HepG2 (cell line): ENCODE results near the gene IGFLR1. TPM values are rescaled to one million over a fixed set of nuclear protein-coding genes. Genes with fewer than 3 reads are reported as not detected.

Experiments used
- ERF ChIP-seq: IDR thresholded peaks from 2 replicates; pipeline ENCODE4 v1.6.1; 2018; ENCODE audit warnings: missing biosample characterization, missing genetic modification reagents
- HOXA7 ChIP-seq: sonication (generic); formaldehyde crosslinking; IDR thresholded peaks from 2 replicates; pipeline ENCODE4 v1.8.1; 2022; ENCODE audit warnings: mild to moderate bottlenecking, missing genetic modification reagents, moderate library complexity
- LCORL ChIP-seq, 2 experiments: fragments of 450-650 bp in 1 of 2; sonication (generic) in 1 of 2; formaldehyde crosslinking in 1 of 2; IDR thresholded peaks; 2 replicates each; pipeline versions ENCODE4 v1.5.0 to v1.6.1; 2017 to 2020; ENCODE audit warnings: antibody characterized with exemption in 1 of 2, missing genetic modification reagents in 1 of 2
- MLLT10 ChIP-seq: sonication (generic); formaldehyde crosslinking; IDR thresholded peaks from 2 replicates; pipeline ENCODE4 v1.4.0; 2020; ENCODE audit warnings: missing genetic modification reagents
- SMARCE1 ChIP-seq: fragments of 450-650 bp; IDR thresholded peaks from 2 replicates; pipeline ENCODE4 v1.6.1; 2017; ENCODE audit warnings: borderline replicate concordance
- SP140L ChIP-seq: sonication (generic); formaldehyde crosslinking; IDR thresholded peaks from 2 replicates; pipeline ENCODE4 v1.4.0; 2020; ENCODE audit warnings: missing genetic modification reagents, borderline replicate concordance
- ZNF678 ChIP-seq: sonication (generic); formaldehyde crosslinking; IDR thresholded peaks from 2 replicates; pipeline ENCODE4 v1.4.0; 2020; ENCODE audit warnings: mild to moderate bottlenecking, missing genetic modification reagents
- ZNF766 ChIP-seq: sonication (generic); formaldehyde crosslinking; IDR thresholded peaks from 2 replicates; pipeline ENCODE4 v1.5.0; 2020; ENCODE audit warnings: missing genetic modification reagents, borderline replicate concordance
- ZNF780A ChIP-seq: sonication (generic); formaldehyde crosslinking; IDR thresholded peaks from 2 replicates; pipeline ENCODE4 v1.8.0; 2022; ENCODE audit warnings: mild to moderate bottlenecking, missing genetic modification reagents, moderate library complexity
- ZNF879 ChIP-seq: sonication (generic); formaldehyde crosslinking; IDR thresholded peaks from 2 replicates; pipeline ENCODE4 v1.8.1; 2023; ENCODE audit warnings: missing genetic modification reagents
- polyA plus RNA-seq, 8 experiments: library from polyadenylated mRNA; depleted of rRNA in 3 of 8; stranded (reverse) in 7 of 8; unstranded in 1 of 8; fragments of >200 nt; fragmentation: Illumina TruSeq in 4 of 8; extraction: Trizol in 4 of 8; gene quantifications; 2 replicates each; pipeline versions ENCODE4 v1.2.1 to v1.2.3, GENCODE V29; 2011 to 2016; ENCODE audit warnings: low read depth in 4 of 8, missing spikeins in 1 of 8, mixed read lengths in 1 of 8; ENCODE audit not compliant: insufficient read depth in 1 of 8
- total RNA-seq, 5 experiments: library from RNA; depleted of rRNA; stranded (reverse); fragments of >200 nt; fragmentation: Illumina TruSeq; extraction: Trizol; gene quantifications; 2 replicates each; pipeline ENCODE4 v1.2.3, GENCODE V29; 2016; ENCODE audit warnings: low read depth in 1 of 5
- TF ChIP-seq, protein P1 (sequence below): sonication (generic); formaldehyde crosslinking; IDR thresholded peaks from 2 replicates; pipeline ENCODE4 v1.5.1; 2020; ENCODE audit warnings: mild to moderate bottlenecking, missing genetic modification reagents
- TF ChIP-seq, protein P2 (sequence below): sonication (generic); formaldehyde crosslinking; IDR thresholded peaks from 2 replicates; pipeline ENCODE4 v1.4.0; 2020; ENCODE audit warnings: mild to moderate bottlenecking, missing genetic modification reagents
- TF ChIP-seq, protein P3 (sequence below): sonication (generic); formaldehyde crosslinking; IDR thresholded peaks from 2 replicates; pipeline ENCODE4 v1.4.0; 2020; ENCODE audit warnings: missing genetic modification reagents
- TF ChIP-seq, protein P4 (sequence below): sonication (generic); formaldehyde crosslinking; IDR thresholded peaks from 2 replicates; pipeline ENCODE4 v1.8.0; 2022; ENCODE audit warnings: mild to moderate bottlenecking, missing genetic modification reagents
- TF ChIP-seq, protein P5 (sequence below): sonication (generic); formaldehyde crosslinking; IDR thresholded peaks from 2 replicates; pipeline ENCODE4 v1.5.1; 2020; ENCODE audit warnings: missing genetic modification reagents, mild to moderate bottlenecking, borderline replicate concordance

Gene IGFLR1
- total and polyA plus RNA-seq, 2 of the 13 experiments (the other 11 are each of a cell fraction or from before 2014, with no cell fraction given) = 5.4 to 8.9 TPM

DNA sequence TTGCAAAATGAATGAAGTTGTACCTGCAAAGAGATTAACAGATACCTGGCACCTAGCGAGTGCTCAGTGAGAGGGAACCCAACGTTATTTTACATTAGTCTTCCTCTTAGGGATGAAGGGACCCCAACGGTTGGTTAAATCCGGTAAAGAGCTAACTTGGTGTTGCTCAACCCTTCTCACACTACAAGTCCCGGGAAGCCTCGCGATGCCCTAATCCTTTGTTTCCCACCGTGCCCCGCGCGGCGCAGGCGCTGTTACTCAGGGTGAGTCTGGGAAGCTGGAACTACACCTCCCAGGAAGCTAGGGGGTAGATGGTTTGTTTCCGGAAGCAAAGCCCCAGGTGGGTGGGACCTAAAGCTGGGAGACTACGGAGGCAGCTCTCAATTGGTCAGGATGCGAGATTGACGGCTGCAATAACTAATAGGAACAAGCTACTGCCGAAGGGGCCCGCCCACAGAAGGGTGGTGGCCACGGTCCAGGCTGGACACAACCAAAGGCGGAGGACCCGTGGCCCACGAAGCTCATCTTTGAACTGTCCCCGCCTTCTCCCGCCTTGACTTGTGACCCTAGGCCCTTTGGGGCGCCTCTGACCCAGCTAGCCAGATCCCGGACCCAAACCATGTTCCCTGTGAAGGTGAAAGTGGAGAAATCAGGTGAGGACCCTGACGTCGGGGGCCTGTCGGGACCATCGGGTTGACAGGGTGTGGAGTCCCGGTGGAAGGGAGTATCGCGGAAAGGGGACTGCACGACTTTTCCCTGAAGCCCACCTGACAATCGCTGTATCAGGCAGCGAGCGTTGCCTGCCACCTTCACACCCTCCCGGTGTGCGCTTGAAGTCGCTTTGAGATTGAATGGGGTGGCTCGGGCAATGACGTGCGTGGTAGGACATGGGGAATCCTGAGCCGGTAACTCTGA is 6.1 kb upstream of the IGFLR1 start, which contains the start of gene LIN37 (continued):
- TF ChIP-seq, protein P1, sequence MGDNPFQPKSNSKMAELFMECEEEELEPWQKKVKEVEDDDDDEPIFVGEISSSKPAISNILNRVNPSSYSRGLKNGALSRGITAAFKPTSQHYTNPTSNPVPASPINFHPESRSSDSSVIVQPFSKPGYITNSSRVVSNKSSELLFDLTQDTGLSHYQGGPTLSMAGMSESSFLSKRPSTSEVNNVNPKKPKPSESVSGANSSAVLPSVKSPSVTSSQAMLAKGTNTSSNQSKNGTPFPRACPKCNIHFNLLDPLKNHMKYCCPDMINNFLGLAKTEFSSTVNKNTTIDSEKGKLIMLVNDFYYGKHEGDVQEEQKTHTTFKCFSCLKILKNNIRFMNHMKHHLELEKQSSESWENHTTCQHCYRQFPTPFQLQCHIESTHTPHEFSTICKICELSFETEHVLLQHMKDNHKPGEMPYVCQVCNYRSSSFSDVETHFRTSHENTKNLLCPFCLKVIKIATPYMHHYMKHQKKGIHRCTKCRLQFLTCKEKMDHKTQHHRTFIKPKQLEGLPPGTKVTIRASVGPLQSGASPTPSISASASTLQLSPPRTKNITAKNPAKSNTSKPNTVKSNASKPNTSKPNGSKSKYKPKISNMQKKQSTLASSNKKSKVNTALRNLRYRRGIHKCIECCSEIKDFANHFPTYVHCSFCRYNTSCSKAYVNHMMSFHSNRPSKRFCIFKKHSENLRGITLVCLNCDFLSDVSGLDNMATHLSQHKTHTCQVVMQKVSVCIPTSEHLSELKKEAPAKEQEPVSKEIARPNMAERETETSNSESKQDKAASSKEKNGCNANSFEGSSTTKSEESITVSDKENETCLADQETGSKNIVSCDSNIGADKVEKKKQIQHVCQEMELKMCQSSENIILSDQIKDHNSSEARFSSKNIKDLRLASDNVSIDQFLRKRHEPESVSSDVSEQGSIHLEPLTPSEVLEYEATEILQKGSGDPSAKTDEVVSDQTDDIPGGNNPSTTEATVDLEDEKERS (CRISPR knock-in tag) = no peak
- TF ChIP-seq HOXA7 (CRISPR knock-in tag) (no peak), ZNF678 (CRISPR knock-in tag) (0 out of 2 replicates have a peak, but pooled peaks have one; percentile 66), ZNF879 (no peak), ZNF780A (CRISPR knock-in tag) (no peak), MLLT10 (CRISPR knock-in tag) (no peak), SMARCE1 (no peak), ERF (peak; percentile 64; the same call in 1 of the 2 replicates), LCORL (IDR thresholded peaks at IDR 0.05) (no peak), LCORL (CRISPR knock-in tag; IDR thresholded peaks at IDR 0.05) (no peak; the same call in 1 of the 2 replicates), SP140L (CRISPR knock-in tag) (no peak), ZNF766 (no peak)
- TF ChIP-seq, protein P2, sequence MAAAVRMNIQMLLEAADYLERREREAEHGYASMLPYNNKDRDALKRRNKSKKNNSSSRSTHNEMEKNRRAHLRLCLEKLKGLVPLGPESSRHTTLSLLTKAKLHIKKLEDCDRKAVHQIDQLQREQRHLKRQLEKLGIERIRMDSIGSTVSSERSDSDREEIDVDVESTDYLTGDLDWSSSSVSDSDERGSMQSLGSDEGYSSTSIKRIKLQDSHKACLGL = peak; percentile 26; the same call in 1 of the 2 replicates
- TF ChIP-seq, protein P3, sequence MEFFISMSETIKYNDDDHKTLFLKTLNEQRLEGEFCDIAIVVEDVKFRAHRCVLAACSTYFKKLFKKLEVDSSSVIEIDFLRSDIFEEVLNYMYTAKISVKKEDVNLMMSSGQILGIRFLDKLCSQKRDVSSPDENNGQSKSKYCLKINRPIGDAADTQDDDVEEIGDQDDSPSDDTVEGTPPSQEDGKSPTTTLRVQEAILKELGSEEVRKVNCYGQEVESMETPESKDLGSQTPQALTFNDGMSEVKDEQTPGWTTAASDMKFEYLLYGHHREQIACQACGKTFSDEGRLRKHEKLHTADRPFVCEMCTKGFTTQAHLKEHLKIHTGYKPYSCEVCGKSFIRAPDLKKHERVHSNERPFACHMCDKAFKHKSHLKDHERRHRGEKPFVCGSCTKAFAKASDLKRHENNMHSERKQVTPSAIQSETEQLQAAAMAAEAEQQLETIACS (CRISPR knock-in tag) = no peak
- TF ChIP-seq, protein P4, sequence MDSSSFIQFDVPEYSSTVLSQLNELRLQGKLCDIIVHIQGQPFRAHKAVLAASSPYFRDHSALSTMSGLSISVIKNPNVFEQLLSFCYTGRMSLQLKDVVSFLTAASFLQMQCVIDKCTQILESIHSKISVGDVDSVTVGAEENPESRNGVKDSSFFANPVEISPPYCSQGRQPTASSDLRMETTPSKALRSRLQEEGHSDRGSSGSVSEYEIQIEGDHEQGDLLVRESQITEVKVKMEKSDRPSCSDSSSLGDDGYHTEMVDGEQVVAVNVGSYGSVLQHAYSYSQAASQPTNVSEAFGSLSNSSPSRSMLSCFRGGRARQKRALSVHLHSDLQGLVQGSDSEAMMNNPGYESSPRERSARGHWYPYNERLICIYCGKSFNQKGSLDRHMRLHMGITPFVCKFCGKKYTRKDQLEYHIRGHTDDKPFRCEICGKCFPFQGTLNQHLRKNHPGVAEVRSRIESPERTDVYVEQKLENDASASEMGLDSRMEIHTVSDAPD (CRISPR knock-in tag) = peak; percentile 74; the same call in 1 of the 2 replicates
- TF ChIP-seq, protein P5, sequence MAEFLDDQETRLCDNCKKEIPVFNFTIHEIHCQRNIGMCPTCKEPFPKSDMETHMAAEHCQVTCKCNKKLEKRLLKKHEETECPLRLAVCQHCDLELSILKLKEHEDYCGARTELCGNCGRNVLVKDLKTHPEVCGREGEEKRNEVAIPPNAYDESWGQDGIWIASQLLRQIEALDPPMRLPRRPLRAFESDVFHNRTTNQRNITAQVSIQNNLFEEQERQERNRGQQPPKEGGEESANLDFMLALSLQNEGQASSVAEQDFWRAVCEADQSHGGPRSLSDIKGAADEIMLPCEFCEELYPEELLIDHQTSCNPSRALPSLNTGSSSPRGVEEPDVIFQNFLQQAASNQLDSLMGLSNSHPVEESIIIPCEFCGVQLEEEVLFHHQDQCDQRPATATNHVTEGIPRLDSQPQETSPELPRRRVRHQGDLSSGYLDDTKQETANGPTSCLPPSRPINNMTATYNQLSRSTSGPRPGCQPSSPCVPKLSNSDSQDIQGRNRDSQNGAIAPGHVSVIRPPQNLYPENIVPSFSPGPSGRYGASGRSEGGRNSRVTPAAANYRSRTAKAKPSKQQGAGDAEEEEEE (CRISPR knock-in tag) = no peak
